Measurements from ENCODE around the gene TEAD1. TPM values are rescaled to one million over a fixed set of nuclear protein-coding genes. Genes with fewer than 3 reads are reported as not detected.

Gene TEAD1
- polyA plus RNA-seq, 4 donors = 76.3 to 94.0 (median 83.1) TPM

GRCh38 chr11:12706545-12707499, 32.6 kb downstream of the TEAD1 start:
- no peak for DNase-seq (ENCODE audit: low read depth in 4 of 4, low spot score in 3 of 4)

DNA sequence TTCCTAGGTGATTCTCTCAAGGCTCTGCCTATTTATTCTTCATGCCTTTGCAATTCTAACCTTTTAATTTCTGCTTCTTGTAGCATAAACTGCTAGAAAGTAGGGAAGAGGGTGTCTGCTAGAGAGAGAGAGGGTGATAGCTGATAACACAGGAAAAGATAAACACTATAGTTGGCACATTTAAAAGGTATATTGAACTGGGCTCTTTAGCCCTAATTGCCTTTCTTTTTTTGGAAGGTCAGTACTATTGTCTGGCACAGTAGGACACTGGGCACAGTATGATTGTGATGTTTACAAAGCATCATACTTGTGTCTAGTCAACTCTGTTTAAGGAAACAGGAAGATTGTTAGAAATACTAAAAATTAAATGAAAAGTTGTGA, 33.3 kb downstream of the TEAD1 start:
- no peak for DNase-seq (ENCODE audit: low read depth in 4 of 4, low spot score in 3 of 4)

DNA sequence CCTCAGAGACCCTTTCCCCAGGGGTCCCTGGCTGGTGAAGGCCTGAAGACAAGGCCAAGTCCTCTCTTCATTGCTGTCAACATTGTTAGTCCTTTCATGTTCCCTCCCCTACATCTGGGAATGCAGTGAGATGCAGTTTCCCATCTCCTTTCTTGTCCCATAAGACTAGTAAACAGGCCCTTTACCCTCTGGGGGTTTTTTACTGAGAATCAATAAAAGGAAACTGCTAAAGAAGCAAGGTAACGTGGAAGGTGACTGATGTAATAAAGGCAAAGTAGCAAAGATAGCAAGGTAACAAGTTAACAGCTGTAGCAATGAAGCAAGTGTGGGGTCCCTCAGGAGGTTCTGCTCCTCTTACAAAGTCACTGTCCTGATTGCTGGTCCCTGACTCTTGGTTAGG, 37.3 kb downstream of the TEAD1 start:
- DNase-seq (ENCODE audit: low read depth in 4 of 4, low spot score in 3 of 4) = no peak

DNA sequence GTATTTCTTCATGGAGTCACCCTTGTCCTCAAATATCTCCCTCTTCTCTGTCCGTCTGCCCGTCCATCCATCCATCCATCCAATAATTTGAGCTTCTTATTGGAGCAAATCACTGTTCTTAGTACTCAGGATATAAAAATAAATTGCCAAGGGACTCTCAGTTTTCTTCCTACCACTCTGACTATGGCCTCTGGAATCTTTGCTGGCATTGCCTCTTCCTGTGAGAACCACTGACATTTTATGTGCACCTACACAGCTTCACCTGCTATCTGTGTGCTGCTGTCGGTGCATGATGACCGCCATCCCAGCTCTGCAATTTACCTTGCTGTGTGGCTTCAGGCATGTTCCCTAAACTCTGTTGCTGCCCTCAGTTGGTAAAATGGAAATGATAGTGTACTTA, 37.9 kb downstream of the TEAD1 start:
- DNase-seq (ENCODE audit: low read depth in 4 of 4, low spot score in 3 of 4) = no peak

DNA sequence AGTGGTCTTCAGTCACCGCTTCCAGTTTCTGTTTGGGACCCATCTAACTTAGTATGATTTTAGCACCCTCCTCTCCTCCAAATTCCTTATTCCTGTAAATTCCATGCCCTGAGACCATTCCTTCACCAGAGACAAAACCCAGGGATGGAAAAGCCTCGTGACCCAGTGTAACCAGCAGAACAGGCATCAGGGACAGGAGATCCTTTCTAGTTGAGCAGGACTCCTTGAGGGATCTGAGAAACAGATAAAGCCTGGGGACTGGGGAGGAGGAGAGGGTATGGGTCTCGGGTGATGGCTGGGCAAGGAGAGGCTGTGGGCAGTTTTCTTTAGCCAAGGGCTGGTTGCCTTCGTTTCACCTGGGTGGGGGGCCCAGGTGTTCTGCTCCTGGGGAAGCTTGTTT, 40.9 kb downstream of the TEAD1 start:
- no peak for DNase-seq (ENCODE audit: low read depth in 4 of 4, low spot score in 3 of 4)

GRCh38 chr11:12715941-12716340, 41.7 kb downstream of the TEAD1 start:
- DNase-seq (ENCODE audit: low read depth in 4 of 4, low spot score in 3 of 4) = no peak

DNA sequence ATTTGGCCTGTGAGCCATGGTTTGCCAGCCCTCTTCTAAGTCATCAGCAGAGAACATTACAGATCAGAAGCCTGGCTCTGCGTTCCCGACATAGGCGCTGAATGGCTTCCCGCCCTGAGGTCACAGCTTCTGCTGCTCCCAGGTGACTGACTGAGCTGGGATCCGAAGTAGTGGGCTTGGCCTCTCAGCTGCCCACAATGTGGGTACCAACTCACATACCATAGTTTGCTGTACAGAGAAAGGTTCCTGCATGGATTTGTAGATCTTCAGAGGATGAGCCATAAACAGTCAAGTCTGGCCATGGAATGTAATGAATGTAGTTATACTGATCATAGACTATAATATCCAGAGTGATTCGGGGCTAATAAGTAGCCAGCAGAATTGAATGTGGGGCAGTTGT, 42.6 kb downstream of the TEAD1 start:
- DNase-seq (ENCODE audit: low read depth in 4 of 4, low spot score in 3 of 4) = no peak

DNA sequence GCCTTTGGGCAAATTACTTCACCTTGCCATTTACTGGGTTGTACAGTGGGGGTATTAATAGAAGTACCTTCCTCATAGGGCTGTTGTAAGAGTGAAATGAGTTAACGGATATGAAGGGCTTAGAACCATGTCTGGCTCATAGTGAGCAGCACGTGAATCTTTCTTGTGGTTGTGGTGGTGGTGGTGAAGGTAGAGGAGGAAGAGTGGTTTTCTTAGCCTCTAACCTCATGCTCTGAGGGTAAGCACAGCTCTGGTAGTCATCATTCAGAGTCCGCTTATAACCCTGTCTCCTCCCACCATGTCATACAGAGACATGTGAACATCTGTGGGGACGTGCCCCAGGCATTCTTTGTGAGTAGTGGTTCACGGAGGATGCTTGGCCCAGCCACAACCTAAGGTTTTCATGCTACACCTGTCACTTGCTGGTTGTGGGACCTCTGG, 43.6 kb downstream of the TEAD1 start:
- DNase-seq (ENCODE audit: low read depth in 4 of 4, low spot score in 3 of 4) = no peak

DNA sequence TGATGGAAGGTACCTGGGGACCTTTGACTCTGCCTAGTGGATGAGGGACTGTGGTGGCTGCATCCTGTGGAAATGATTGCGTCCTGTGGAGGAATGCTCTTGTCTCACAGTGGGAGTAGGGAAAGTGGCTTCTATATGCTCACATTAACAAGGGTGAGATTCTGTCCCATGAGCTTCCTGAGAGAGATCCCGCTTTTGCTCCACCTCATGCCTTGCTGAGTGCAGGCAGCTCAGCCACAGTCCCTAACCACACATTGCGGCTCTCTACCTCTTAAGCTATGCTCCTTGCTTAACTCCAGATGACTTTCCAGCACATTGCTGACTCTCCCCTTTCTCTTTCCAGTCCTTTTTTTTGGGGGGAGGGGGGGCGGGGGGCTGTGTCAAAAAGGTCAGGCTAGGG, 45.0 kb downstream of the TEAD1 start:
- no peak for DNase-seq (ENCODE audit: low read depth in 4 of 4, low spot score in 3 of 4)

DNA sequence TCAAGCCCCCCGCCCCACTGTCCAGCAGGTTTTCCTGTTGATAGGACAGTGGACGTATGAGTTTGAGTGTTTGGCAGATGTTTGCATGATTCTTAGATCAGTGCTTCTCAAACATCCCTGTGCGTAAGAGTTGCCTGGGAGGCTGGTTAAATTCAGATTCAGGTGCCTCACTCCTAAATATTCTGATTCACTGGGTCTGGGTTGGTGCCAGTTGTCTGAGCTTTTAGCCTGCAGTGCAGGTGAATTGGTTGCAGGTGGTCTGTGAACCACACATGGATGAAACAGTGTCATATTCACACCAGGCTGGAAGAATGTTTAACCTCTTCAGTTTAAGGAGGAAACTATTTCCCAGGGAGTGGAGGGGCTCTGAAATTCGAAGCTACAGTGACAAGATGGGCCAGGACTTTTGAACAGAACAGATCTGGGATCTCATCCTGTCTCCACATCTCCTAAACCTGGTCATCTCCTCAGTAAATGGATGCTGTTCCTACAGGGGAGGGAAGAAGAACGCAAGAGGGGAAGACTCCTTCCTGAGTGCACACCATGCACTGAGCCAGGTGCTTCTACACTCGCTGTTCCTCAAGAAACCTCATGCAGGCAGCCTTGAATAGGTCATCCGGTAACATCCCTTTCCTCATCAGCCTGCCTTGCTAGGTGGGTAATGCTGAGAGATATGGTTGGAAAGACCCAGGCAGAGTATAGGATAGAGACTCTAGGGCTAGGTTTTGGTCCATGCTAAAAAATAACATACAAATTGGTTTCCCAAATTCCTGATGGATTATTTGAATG, 47.8 kb downstream of the TEAD1 start:
- no peak for DNase-seq (ENCODE audit: low read depth in 4 of 4, low spot score in 3 of 4)

GRCh38 chr11:12723421-12724300, 49.4 kb downstream of the TEAD1 start:
- peak in 2 of 4 donors; percentile 50 to 61 for DNase-seq (ENCODE audit: low read depth in 4 of 4, low spot score in 3 of 4)

GRCh38 chr11:12724301-12725054, 50.3 kb downstream of the TEAD1 start:
- no peak for DNase-seq (ENCODE audit: low read depth in 4 of 4, low spot score in 3 of 4)

DNA sequence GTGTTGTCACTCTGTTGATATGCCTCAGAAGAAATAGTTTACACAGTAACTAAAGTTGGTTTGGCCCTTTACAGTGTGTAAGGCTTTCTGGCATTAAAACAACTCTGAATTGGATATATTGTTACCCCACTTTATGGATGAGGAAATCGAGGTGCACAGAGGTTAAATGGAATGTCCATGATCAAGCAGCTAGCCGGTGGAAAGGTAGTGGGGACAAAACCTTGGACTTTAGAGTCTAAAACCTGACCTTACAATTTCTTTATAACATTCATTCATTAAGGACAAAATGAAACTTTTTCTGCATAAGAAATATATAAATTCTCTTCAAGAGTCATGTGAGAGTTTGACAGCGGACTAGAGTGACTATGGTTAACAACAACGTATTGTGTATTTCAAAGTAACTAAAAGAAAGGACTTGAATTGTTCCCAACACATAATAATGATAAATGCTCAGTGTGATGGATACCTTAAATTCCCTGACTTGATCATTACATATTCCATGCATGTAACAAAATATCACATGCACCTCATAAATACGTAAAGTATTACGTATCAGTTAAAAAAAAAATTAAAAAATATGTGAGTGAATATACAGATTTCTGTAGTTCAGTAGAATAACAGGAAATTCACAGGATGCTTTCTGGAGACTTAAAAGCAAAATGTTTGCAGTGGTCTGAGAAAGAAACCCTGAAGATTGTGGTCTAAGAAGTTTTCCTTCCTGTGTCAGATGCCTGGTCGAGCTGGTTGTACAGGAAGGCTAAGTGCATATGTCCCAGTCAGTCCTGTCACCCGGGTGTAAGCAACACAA, 51.0 kb downstream of the TEAD1 start:
- DNase-seq (ENCODE audit: low read depth in 4 of 4, low spot score in 3 of 4) = no peak

DNA sequence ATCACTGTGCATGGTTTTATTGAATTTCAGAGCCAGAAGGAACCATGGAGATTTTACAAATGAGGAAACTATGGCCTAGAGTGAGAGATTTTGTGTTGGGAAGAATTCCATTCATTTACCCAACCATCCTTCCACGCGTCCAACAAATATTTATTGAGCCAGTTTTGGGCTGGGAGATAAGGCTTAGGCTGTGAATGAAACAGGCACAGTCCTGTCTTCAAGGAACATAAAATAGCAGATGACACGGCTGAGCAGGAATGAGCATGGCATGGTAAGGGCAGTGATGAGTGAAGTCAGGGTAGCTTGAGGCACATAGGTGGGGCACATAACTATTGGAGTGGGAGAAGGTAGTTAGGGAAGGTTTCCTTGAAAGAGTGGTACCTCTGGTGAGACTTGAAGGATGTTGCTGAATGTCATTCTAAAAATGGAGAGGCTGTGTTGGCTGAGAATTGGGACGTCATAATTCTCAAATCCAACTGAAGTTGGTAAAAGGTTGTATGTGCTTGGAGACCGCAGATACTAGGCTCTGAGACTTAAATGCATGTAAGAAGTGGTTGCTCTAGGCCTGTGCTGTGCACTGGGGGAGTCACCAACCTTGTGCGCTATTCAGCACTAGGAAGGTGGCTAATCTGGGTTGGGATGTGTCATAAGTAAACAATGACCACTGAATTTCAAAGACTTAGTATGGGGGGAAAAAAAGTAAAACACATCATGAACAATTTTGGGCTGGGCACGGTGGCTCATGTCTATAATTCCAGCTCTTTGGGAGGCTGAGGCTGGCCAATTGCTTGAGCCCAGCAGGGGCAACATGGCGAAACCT, 51.9 kb downstream of the TEAD1 start:
- no peak for DNase-seq (ENCODE audit: low read depth in 4 of 4, low spot score in 3 of 4)

GRCh38 chr11:12727563-12728211, 53.5 kb downstream of the TEAD1 start:
- DNase-seq (ENCODE audit: low read depth in 4 of 4, low spot score in 3 of 4) = no peak

GRCh38 chr11:12728417-12728816, 54.2 kb downstream of the TEAD1 start:
- no peak for DNase-seq (ENCODE audit: low read depth in 4 of 4, low spot score in 3 of 4)

- no peak for DNase-seq (ENCODE audit: low read depth in 4 of 4, low spot score in 3 of 4)
Measured at GRCh38 chr11:12729941-12730340, 55.7 kb downstream of the TEAD1 start.

DNA sequence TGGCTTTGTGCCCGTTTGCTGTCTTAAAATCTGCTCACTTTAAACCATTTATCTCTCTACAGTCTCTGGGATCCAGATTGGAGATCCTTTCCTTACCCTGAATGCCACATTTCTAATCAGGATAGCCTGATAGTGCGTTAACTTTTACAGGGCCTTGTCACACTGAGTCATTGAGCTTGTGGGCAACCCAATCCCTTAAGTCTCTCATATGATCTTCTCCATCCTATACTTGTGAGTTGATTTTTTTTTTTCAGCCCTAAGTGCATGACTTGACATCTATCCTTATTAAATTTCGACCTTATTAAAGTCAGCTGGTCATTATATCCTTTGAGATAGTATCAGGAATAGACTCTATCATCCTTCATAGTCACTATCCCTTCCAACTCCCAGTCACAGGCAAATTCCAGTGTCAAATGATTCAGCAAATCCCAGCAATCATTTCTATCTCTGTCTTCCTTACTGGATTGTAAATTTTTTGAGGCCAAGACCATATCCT, 57.7 kb downstream of the TEAD1 start:
- DNase-seq (ENCODE audit: low read depth in 4 of 4, low spot score in 3 of 4) = no peak

Measured in left renal pelvis (tissue), 4 donors.